ENCODE data around the gene C9orf153.

C9orf153 gene

DNA sequence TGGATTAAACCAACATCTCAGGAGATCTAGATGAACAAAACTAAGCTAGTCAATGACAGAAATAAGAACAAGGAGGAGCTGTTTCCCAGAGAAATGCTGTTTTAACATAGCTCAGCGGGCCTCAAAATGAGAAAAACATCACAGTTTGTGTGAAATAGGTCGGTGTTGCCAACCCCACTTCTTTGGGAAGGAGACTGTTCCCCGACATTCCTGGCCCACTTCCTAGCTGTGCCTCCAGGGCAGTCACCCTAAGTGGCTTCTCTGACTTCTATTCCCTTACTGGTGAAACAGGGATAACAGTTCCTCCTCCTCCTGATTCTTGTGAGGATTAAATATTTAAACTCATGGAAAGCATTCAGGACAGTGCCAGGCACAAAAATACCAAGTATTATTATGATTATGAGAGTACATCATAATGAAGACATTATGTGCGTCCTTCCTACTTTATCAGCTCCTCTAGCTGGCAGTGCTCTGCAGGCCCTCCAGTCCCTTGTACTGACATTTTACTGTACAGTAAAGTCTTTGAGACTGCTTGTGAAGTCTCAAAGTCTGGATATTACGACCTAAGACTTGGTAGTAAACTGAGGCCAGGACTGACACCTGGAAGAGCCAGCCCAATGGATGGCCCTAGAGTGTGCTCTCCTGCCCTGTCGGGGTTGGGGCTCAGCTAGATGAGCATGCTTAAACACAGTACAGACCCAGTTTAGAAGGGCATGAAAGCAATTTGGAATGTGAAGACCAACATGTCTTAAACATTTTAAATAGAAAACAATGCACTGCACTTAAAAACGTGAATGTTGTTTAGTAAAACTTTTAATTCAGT lies 15.6 kb upstream of the C9orf153 start:
- TF ChIP-seq, protein P1, sequence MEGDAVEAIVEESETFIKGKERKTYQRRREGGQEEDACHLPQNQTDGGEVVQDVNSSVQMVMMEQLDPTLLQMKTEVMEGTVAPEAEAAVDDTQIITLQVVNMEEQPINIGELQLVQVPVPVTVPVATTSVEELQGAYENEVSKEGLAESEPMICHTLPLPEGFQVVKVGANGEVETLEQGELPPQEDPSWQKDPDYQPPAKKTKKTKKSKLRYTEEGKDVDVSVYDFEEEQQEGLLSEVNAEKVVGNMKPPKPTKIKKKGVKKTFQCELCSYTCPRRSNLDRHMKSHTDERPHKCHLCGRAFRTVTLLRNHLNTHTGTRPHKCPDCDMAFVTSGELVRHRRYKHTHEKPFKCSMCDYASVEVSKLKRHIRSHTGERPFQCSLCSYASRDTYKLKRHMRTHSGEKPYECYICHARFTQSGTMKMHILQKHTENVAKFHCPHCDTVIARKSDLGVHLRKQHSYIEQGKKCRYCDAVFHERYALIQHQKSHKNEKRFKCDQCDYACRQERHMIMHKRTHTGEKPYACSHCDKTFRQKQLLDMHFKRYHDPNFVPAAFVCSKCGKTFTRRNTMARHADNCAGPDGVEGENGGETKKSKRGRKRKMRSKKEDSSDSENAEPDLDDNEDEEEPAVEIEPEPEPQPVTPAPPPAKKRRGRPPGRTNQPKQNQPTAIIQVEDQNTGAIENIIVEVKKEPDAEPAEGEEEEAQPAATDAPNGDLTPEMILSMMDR (IDR thresholded peaks at IDR 0.05; ENCODE audit: borderline replicate concordance, control extremely low read depth, extremely low read depth, insufficient read depth, missing control alignments): no peak
- no peak for DNase-seq (ENCODE audit: low spot score)
- in situ Hi-C loops (cut with MboI; ENCODE audit: low sequenced_read_pairs, unreplicated experiment): no loop called here

DNA sequence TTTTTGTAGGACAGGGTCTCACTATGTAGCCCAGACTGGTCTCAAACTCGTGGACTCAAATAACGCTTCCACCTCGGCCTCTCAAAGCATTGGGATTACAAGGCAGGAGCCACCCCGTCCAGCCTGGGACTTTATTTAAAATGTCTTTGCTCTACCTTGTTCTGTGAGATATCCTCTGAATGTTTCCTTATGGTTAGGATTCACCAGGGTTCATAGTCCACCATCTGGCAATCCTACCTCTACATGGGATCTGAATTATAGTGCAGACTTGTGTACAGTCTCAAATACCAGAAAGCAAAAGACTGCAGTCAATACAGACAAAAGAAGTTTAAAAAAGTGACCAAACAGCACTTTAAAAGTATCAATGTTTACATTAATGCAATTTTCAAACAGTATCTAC lies 12.8 kb upstream of the C9orf153 start:
- in situ Hi-C loops (cut with MboI; ENCODE audit: low sequenced_read_pairs, unreplicated experiment): no loop called here
- no peak for DNase-seq (ENCODE audit: low spot score)
- TF ChIP-seq, protein P1 (IDR thresholded peaks at IDR 0.05; ENCODE audit: borderline replicate concordance, control extremely low read depth, extremely low read depth, insufficient read depth, missing control alignments): no peak

DNA sequence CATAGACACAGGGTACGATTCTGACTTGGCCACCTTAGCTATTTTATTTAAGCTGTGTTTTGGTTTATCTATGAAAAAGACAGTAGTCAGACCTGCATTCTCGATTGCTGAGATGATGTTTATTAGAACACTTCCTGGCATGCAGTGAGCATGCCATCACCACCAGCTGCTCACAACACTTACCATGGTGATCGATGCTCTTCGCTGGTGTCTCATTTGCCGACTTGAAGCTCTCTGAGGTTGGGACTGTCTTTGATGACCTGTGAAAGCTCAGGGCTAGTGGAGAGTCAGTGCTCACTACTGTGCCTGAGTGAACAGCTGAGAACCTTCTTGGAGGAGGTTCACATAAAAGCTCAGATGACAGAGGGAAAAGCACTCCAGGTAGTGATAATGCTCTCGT lies 4.4 kb upstream of the C9orf153 start:
- DNase-seq (ENCODE audit: low spot score): no peak
- TF ChIP-seq, protein P1 (IDR thresholded peaks at IDR 0.05; ENCODE audit: borderline replicate concordance, control extremely low read depth, extremely low read depth, insufficient read depth, missing control alignments): no peak
- in situ Hi-C loops (cut with MboI; ENCODE audit: low sequenced_read_pairs, unreplicated experiment): no loop called here

DNA sequence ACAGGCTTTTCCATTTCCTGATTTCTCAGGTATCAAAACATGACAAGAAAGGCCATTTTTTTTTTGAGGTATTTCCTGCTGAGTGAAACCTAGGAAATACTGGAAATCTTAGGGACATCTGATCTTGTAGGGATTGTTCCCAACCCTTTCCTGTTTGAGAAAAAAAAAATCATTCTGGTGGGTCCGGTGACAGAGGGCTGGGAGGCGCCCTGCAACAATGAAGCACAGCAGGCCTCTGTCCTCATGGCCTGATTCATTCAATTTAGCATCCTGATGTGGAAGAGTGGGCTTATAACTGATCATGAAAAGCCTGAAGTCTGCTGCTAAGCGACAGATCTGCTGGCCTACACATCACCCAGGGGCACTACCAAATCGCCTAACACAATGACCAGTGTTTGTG lies 3.0 kb upstream of the C9orf153 start:
- DNase-seq (ENCODE audit: low spot score): no peak
- TF ChIP-seq, protein P1 (IDR thresholded peaks at IDR 0.05; ENCODE audit: borderline replicate concordance, control extremely low read depth, extremely low read depth, insufficient read depth, missing control alignments): no peak
- in situ Hi-C loops (cut with MboI; ENCODE audit: low sequenced_read_pairs, unreplicated experiment): no loop called here

DNA sequence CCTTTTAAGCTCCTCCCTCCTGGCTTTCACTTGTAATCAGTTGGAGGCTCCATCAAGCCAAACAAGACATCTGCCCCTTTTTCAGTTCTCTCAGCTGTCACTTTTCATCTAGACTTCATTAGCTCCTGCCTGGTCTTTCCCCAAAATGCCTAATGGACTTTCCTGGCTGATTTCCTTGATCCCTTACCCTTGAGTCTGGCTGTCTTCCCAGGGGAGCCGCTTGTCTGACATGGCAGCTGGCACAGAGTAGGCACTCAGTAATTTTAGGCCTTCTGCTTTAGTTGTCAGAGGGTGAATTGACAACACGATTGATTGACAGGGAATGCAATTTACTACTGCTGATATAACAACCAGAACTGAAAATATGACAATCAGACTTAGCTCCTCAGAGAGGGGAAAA lies 2.1 kb downstream of the C9orf153 start:
- in situ Hi-C loops (cut with MboI; ENCODE audit: low sequenced_read_pairs, unreplicated experiment): no loop called here
- DNase-seq (ENCODE audit: low spot score): no peak
- TF ChIP-seq, protein P1 (IDR thresholded peaks at IDR 0.05; ENCODE audit: borderline replicate concordance, control extremely low read depth, extremely low read depth, insufficient read depth, missing control alignments): no peak

DNA sequence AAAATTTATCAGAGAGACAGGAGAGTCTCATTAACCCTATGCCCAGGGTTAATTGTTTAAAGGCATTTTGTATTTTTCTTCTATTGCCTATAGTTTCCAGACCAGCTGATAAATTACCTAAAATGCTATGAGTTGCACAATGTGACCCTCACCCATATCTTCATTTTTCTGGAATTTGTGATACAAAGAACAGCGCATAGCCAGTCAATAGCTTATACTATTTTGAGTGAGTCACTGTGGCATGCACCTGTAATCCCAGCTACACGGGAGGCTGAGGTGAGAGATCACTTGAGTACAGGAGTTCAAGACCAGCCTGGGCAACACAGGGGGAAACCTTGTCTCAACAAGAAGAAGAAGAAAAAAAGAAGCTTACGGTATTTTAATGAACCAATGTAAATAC lies 2.8 kb downstream of the C9orf153 start:
- in situ Hi-C loops (cut with MboI; ENCODE audit: low sequenced_read_pairs, unreplicated experiment): no loop called here
- TF ChIP-seq, protein P1 (IDR thresholded peaks at IDR 0.05; ENCODE audit: borderline replicate concordance, control extremely low read depth, extremely low read depth, insufficient read depth, missing control alignments): no peak
- no peak for DNase-seq (ENCODE audit: low spot score)
